Measurements from ENCODE around the gene REG4. TPM values are rescaled to one million over a fixed set of nuclear protein-coding genes. Genes with fewer than 3 reads are reported as not detected.

Gene REG4
- total RNA-seq, 1 experiment from 2014 or later: not detected

DNA sequence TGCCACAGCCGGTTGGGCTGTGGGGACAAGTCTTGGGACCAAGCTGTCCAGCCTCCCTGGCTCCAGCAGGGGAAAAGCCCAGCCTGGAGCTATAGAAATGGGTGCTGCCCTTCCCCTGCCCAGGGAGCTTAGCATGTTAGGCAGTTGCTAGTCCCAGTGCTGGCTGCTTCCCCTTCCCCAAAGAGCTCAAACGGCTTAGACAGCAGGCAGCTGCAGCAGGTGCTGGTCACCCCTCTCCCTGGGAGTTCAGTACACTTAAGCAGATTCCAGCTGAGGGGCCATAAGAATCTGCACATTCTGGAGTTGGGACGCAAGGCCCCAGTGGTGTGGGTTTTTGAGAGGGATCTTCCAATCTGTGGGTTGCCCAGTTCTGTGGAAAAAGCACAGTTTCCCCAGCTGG, 11.1 kb upstream of the REG4 start:
- in situ Hi-C loops (cut with HindIII; ENCODE audit: low pct_unique_long_range_greater_than_20kb, low sequenced_read_pairs): no loop called here
- TF ChIP-seq, protein P1, sequence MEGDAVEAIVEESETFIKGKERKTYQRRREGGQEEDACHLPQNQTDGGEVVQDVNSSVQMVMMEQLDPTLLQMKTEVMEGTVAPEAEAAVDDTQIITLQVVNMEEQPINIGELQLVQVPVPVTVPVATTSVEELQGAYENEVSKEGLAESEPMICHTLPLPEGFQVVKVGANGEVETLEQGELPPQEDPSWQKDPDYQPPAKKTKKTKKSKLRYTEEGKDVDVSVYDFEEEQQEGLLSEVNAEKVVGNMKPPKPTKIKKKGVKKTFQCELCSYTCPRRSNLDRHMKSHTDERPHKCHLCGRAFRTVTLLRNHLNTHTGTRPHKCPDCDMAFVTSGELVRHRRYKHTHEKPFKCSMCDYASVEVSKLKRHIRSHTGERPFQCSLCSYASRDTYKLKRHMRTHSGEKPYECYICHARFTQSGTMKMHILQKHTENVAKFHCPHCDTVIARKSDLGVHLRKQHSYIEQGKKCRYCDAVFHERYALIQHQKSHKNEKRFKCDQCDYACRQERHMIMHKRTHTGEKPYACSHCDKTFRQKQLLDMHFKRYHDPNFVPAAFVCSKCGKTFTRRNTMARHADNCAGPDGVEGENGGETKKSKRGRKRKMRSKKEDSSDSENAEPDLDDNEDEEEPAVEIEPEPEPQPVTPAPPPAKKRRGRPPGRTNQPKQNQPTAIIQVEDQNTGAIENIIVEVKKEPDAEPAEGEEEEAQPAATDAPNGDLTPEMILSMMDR (IDR thresholded peaks at IDR 0.05): no peak
- TF ChIP-seq SIN3A (IDR thresholded peaks at IDR 0.05; ENCODE audit: borderline replicate concordance, insufficient read depth, low read depth, low read length) (no peak), TCF7L2 (IDR thresholded peaks at IDR 0.05; ENCODE audit: low read depth, low read length) (no peak), POLR2AphosphoS5 (IDR thresholded peaks at IDR 0.05; ENCODE audit: low read depth, low read length) (no peak)
- TF ChIP-seq, protein P2, sequence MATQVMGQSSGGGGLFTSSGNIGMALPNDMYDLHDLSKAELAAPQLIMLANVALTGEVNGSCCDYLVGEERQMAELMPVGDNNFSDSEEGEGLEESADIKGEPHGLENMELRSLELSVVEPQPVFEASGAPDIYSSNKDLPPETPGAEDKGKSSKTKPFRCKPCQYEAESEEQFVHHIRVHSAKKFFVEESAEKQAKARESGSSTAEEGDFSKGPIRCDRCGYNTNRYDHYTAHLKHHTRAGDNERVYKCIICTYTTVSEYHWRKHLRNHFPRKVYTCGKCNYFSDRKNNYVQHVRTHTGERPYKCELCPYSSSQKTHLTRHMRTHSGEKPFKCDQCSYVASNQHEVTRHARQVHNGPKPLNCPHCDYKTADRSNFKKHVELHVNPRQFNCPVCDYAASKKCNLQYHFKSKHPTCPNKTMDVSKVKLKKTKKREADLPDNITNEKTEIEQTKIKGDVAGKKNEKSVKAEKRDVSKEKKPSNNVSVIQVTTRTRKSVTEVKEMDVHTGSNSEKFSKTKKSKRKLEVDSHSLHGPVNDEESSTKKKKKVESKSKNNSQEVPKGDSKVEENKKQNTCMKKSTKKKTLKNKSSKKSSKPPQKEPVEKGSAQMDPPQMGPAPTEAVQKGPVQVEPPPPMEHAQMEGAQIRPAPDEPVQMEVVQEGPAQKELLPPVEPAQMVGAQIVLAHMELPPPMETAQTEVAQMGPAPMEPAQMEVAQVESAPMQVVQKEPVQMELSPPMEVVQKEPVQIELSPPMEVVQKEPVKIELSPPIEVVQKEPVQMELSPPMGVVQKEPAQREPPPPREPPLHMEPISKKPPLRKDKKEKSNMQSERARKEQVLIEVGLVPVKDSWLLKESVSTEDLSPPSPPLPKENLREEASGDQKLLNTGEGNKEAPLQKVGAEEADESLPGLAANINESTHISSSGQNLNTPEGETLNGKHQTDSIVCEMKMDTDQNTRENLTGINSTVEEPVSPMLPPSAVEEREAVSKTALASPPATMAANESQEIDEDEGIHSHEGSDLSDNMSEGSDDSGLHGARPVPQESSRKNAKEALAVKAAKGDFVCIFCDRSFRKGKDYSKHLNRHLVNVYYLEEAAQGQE (IDR thresholded peaks at IDR 0.05; ENCODE audit: insufficient read depth in 1 of 2, low read depth in 2 of 2, low read length in 1 of 2): no peak

DNA sequence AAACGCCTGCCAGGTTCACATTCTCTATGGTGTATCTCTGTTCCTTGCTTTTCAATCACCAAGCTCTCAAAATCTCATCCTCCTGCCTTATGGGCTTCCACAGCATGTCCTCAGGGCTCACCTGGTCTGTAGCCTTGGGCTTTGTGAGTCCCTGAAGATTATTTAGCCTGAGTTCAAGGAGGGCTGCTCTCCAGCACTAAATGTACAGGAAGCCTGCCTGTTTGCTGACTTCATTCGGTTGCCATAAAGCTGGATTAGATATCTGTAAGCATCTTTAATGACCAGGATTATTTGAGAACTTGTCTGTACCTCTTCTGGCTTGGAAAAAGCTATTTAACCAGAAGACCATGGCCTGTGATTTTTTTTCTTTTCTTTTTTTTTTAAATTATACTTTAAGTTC, 6.9 kb upstream of the REG4 start:
- H3K4me3 ChIP-seq (ENCODE audit: low read depth in 2 of 2, low read length in 2 of 2): no peak overlapping the region
- no peak overlapping the region for H3K27ac ChIP-seq (ENCODE audit: low read length)
- intact Hi-C loops (cut with micrococcal nuclease; ENCODE audit: unreplicated experiment) (no loop called here), in situ Hi-C loops (cut with HindIII; ENCODE audit: low pct_unique_long_range_greater_than_20kb, low sequenced_read_pairs) (no loop called here)
- ChIA-PET CTCF (no interaction called here), POLR2A (no interaction called here)
- DNase-seq (ENCODE audit: low read depth, low spot score) (no peak), ATAC-seq (no peak)
- H3K4me1 ChIP-seq (ENCODE audit: control insufficient read depth, insufficient read depth, low read length): no peaks in the 10 kb centered on the region
- H3K36me3 ChIP-seq (ENCODE audit: control insufficient read depth, insufficient read depth, low read length): no peaks in the 10 kb centered on the region
- no TSS peak for BruUV-seq (replicated peaks)
- TF ChIP-seq POLR2AphosphoS5 (IDR thresholded peaks at IDR 0.05; ENCODE audit: low read depth, low read length): no peak
- TF ChIP-seq, protein P1 (IDR thresholded peaks at IDR 0.05): no peak
- TF ChIP-seq, protein P2 (IDR thresholded peaks at IDR 0.05; ENCODE audit: insufficient read depth in 1 of 2, low read depth in 2 of 2, low read length in 1 of 2): no peak
- no peak for TF ChIP-seq SIN3A (IDR thresholded peaks at IDR 0.05; ENCODE audit: borderline replicate concordance, insufficient read depth, low read depth, low read length)
- no peak for TF ChIP-seq TCF7L2 (IDR thresholded peaks at IDR 0.05; ENCODE audit: low read depth, low read length)
- no peaks in the 10 kb centered on the region for H3K9me3 ChIP-seq (ENCODE audit: control insufficient read depth, insufficient read depth, low read depth, low read length)
- H3K27me3 ChIP-seq (ENCODE audit: control insufficient read depth, insufficient read depth, low read length): peaks cover 2% of the 10 kb centered on the region; the same call in 1 of the 2 replicates

More for the DNA sequence above, 11.1 kb upstream of the REG4 start:
- Histone ChIP-seq H3K9me3 (ENCODE audit: control insufficient read depth, insufficient read depth, low read depth, low read length) (no peaks in the 10 kb centered on the region), H3K27me3 (ENCODE audit: control insufficient read depth, insufficient read depth, low read length) (no peaks in the 10 kb centered on the region), H3K36me3 (ENCODE audit: control insufficient read depth, insufficient read depth, low read length) (no peaks in the 10 kb centered on the region), H3K4me1 (ENCODE audit: control insufficient read depth, insufficient read depth, low read length) (no peaks in the 10 kb centered on the region), H3K27ac (ENCODE audit: low read length) (no peak overlapping the region), H3K4me3 (ENCODE audit: low read depth in 2 of 2, low read length in 2 of 2) (no peak overlapping the region)
- CTCF ChIA-PET: no interaction called here
- no TSS peak for BruUV-seq (replicated peaks)
- intact Hi-C loops (cut with micrococcal nuclease; ENCODE audit: unreplicated experiment): no loop called here
- no peak for ATAC-seq
- no peak for DNase-seq (ENCODE audit: low read depth, low spot score)
- POLR2A ChIA-PET: no interaction called here

Data from Panc1 (cell line).